GM19023 (cell line): ENCODE measurements around the gene CCDC144A.
"Not testable (repeated sequence)": the region's sequence is repeated elsewhere in the genome, so short reads cannot be mapped to it uniquely, and the experiment has no call there.

Experiments used
- ATAC-seq: cut with Tn5 transposase; IDR thresholded peaks from one replicate; pipeline ENCODE4 v1.9.1; 2021; ENCODE audit warnings: mild to moderate bottlenecking, moderate library complexity; ENCODE audit not compliant: unreplicated experiment

The CCDC144A gene

GRCh38 chr17:16689731-16690281 is at the start of gene CCDC144A:
Gene CCDC144A (plus strand): TSS chr17:16690241. CDS start chr17:16690401, 160 bp downstream.
- ATAC-seq: not testable (repeated sequence)

- no peak for ATAC-seq
These were observed 40.5 kb upstream of the CCDC144A start for GRCh38 chr17:16649585-16649984.

- no peak for ATAC-seq
These were observed 37.8 kb upstream of the CCDC144A start for GRCh38 chr17:16652252-16652651.

GRCh38 chr17:16652847-16653366 is 37.1 kb upstream of the CCDC144A start:
- no peak for ATAC-seq

- ATAC-seq: peak; percentile 92
These were observed 36.5 kb upstream of the CCDC144A start, which contains the start of gene ZNF624 for GRCh38 chr17:16653367-16654041. Gene ZNF624 (minus strand): TSS chr17:16653850.

GRCh38 chr17:16661217-16661616 is 28.8 kb upstream of the CCDC144A start:
- ATAC-seq: no peak

GRCh38 chr17:16662936-16663335 is 27.1 kb upstream of the CCDC144A start:
- no peak for ATAC-seq

- ATAC-seq: not testable (repeated sequence)
These were observed 23.5 kb upstream of the CCDC144A start for GRCh38 chr17:16666553-16666906.

- ATAC-seq: not testable (repeated sequence)
These were observed 23.0 kb upstream of the CCDC144A start for GRCh38 chr17:16666907-16667636.

GRCh38 chr17:16676676-16677268 is 13.3 kb upstream of the CCDC144A start:
- no peak for ATAC-seq

- not testable (repeated sequence) for ATAC-seq
These were observed 6.5 kb upstream of the CCDC144A start for GRCh38 chr17:16683290-16684138.

- not testable (repeated sequence) for ATAC-seq
These were observed 4.0 kb upstream of the CCDC144A start for GRCh38 chr17:16686019-16686418.

GRCh38 chr17:16687151-16687550 is 2.9 kb upstream of the CCDC144A start:
- not testable (repeated sequence) for ATAC-seq

GRCh38 chr17:16690447-16690846 is 406 bp downstream of the CCDC144A start:
- not testable (repeated sequence) for ATAC-seq

- not testable (repeated sequence) for ATAC-seq
These were observed 7.6 kb downstream of the CCDC144A start for GRCh38 chr17:16697603-16698002.

- ATAC-seq: not testable (repeated sequence)
These were observed 55.6 kb downstream of the CCDC144A start for GRCh38 chr17:16745492-16746203.

- ATAC-seq: not testable (repeated sequence)
These were observed 56.5 kb downstream of the CCDC144A start for GRCh38 chr17:16746571-16746970.

- ATAC-seq: not testable (repeated sequence)
These were observed 60.5 kb downstream of the CCDC144A start for GRCh38 chr17:16750515-16750914.

GRCh38 chr17:16751224-16751923 is 61.3 kb downstream of the CCDC144A start:
- ATAC-seq: not testable (repeated sequence)
